HUES64 (cell line): Measurements from ENCODE around the gene ADPRHL1.

Source experiments
- H3K27ac ChIP-seq: 2 replicates; pipeline ENCODE4 v1.7.0; 2013; ENCODE audit warnings: low read depth, low read length, inconsistent platforms
- H3K27me3 ChIP-seq: 2 replicates; pipeline ENCODE4 v1.6.1; 2013; ENCODE audit warnings: mild to moderate bottlenecking, low read length; ENCODE audit not compliant: insufficient read depth
- H3K36me3 ChIP-seq: 2 replicates; pipeline ENCODE4 v1.6.1; 2013; ENCODE audit warnings: mild to moderate bottlenecking, low read length; ENCODE audit not compliant: insufficient read depth
- H3K4me1 ChIP-seq: 2 replicates; pipeline ENCODE4 v1.6.1; 2013; ENCODE audit warnings: mild to moderate bottlenecking, low read length, moderate library complexity; ENCODE audit not compliant: insufficient read depth
- H3K4me3 ChIP-seq: 2 replicates; pipeline ENCODE4 v1.5.1; 2013; ENCODE audit warnings: mild to moderate bottlenecking, low read length, moderate library complexity
- H3K9ac ChIP-seq: 2 replicates; pipeline ENCODE4 v1.6.1; 2013; ENCODE audit warnings: mild to moderate bottlenecking, low read depth, low read length
- H3K9me3 ChIP-seq: 2 replicates; pipeline ENCODE4 v1.6.1; 2013; ENCODE audit warnings: low read depth, low read length; ENCODE audit not compliant: insufficient read depth
- WGBS: fragments of 150-250, 120-280 bp; methylation state at CpG from one replicate; pipeline ENCODE4 v1.1.7; 2013; ENCODE audit warnings: missing lambda C conversion rate; 5-methylcytosine and 5-hydroxymethylcytosine counted together

ADPRHL1 gene

GRCh38 chr13:113490496-113491417, 37.5 kb upstream of the ADPRHL1 start, which contains the start of gene DCUN1D2:
Gene DCUN1D2 (minus strand): TSS chr13:113490711. CDS start chr13:113490669, 42 bp downstream.
- WGBS = under 1% methylated on average over 115 of the region's 115 CpGs
- peak within 1 kb of the TSS; percentile 71 for H3K4me3 ChIP-seq

GRCh38 chr13:113489549-113490495, 36.5 kb upstream of the ADPRHL1 start:
- Histone ChIP-seq H3K4me3 (peak overlapping the region; percentile 71), H3K27ac (peak overlapping the region; percentile 46; the same call in 1 of the 2 replicates), H3K9me3 (no peaks in the 10 kb centered on the region), H3K4me1 (peaks cover 41% of the 10 kb centered on the region), H3K27me3 (no peaks in the 10 kb centered on the region), H3K9ac (peak overlapping the region; percentile 79), H3K36me3 (0 out of 2 replicates have a peak, but pooled peaks cover 6% of the 10 kb centered on the region)
- WGBS = under 1% methylated on average over 54 of the region's 54 CpGs

More at GRCh38 chr13:113490496-113491417, 37.5 kb upstream of the ADPRHL1 start, which contains the start of gene DCUN1D2:
- peak within 1 kb of the TSS; percentile 79 for H3K9ac ChIP-seq
- H3K4me1 ChIP-seq = peaks cover 50% of the 10 kb centered on the region
- no peaks in the 10 kb centered on the region for H3K27me3 ChIP-seq
- peak within 1 kb of the TSS; percentile 86 for H3K27ac ChIP-seq
- peaks cover 8% of the 10 kb centered on the region; the same call in 1 of the 2 replicates for H3K36me3 ChIP-seq
- H3K9me3 ChIP-seq = no peaks in the 10 kb centered on the region

GRCh38 chr13:113489171-113489548, 35.9 kb upstream of the ADPRHL1 start:
- Histone ChIP-seq H3K9ac (peak overlapping the region; percentile 79), H3K27me3 (no peaks in the 10 kb centered on the region), H3K36me3 (0 out of 2 replicates have a peak, but pooled peaks cover 6% of the 10 kb centered on the region), H3K4me3 (peak overlapping the region; percentile 71), H3K27ac (no peak overlapping the region), H3K4me1 (peaks cover 40% of the 10 kb centered on the region), H3K9me3 (no peaks in the 10 kb centered on the region)
- WGBS = 20% methylated on average over 8 of the region's 8 CpGs

GRCh38 chr13:113488283-113488682, 35.0 kb upstream of the ADPRHL1 start:
- Histone ChIP-seq H3K9me3 (no peaks in the 10 kb centered on the region), H3K9ac (no peak overlapping the region), H3K4me3 (no peak overlapping the region), H3K27ac (no peak overlapping the region), H3K27me3 (no peaks in the 10 kb centered on the region), H3K4me1 (peaks cover 34% of the 10 kb centered on the region), H3K36me3 (0 out of 2 replicates have a peak, but pooled peaks cover 6% of the 10 kb centered on the region)
- 86% methylated on average over 3 of the region's 3 CpGs for WGBS

GRCh38 chr13:113486698-113487097, 33.4 kb upstream of the ADPRHL1 start:
- Histone ChIP-seq H3K4me1 (peaks cover 21% of the 10 kb centered on the region; the same call in 1 of the 2 replicates), H3K27ac (no peak overlapping the region), H3K36me3 (0 out of 2 replicates have a peak, but pooled peaks cover 6% of the 10 kb centered on the region), H3K9ac (no peak overlapping the region), H3K9me3 (no peaks in the 10 kb centered on the region), H3K4me3 (no peak overlapping the region), H3K27me3 (no peaks in the 10 kb centered on the region)
- 81% methylated on average over 4 of the region's 4 CpGs for WGBS

- peaks cover 8% of the 10 kb centered on the region; the same call in 1 of the 2 replicates for H3K36me3 ChIP-seq
- no peak overlapping the region for H3K9ac ChIP-seq
- no peaks in the 10 kb centered on the region for H3K27me3 ChIP-seq
- no peaks in the 10 kb centered on the region for H3K9me3 ChIP-seq
- no peak overlapping the region for H3K27ac ChIP-seq
- peaks cover 21% of the 10 kb centered on the region; the same call in 1 of the 2 replicates for H3K4me1 ChIP-seq
- WGBS = 93% methylated on average over 13 of the region's 13 CpGs
- no peak overlapping the region for H3K4me3 ChIP-seq
Measured at GRCh38 chr13:113485545-113485944, 32.3 kb upstream of the ADPRHL1 start.

- Histone ChIP-seq H3K4me3 (no peak overlapping the region), H3K36me3 (peaks cover 26% of the 10 kb centered on the region), H3K4me1 (peaks cover 16% of the 10 kb centered on the region; the same call in 1 of the 2 replicates), H3K27ac (no peak overlapping the region), H3K27me3 (no peaks in the 10 kb centered on the region), H3K9me3 (no peaks in the 10 kb centered on the region), H3K9ac (no peak overlapping the region)
- 94% methylated on average over 36 of the region's 36 CpGs for WGBS
Measured at GRCh38 chr13:113483504-113484293, 30.4 kb upstream of the ADPRHL1 start.

GRCh38 chr13:113483081-113483480, 29.8 kb upstream of the ADPRHL1 start:
- Histone ChIP-seq H3K36me3 (peaks cover 33% of the 10 kb centered on the region), H3K9me3 (no peaks in the 10 kb centered on the region), H3K4me3 (no peak overlapping the region), H3K27ac (no peak overlapping the region), H3K27me3 (no peaks in the 10 kb centered on the region), H3K9ac (no peak overlapping the region), H3K4me1 (peaks cover 11% of the 10 kb centered on the region; the same call in 1 of the 2 replicates)
- 92% methylated on average over 7 of the region's 7 CpGs for WGBS

- Histone ChIP-seq H3K36me3 (peaks cover 66% of the 10 kb centered on the region), H3K27me3 (no peaks in the 10 kb centered on the region), H3K9ac (no peak overlapping the region), H3K9me3 (no peaks in the 10 kb centered on the region), H3K4me3 (no peak overlapping the region), H3K4me1 (peaks cover 2% of the 10 kb centered on the region; the same call in 1 of the 2 replicates), H3K27ac (no peak overlapping the region)
- WGBS = 89% methylated on average over 4 of the region's 4 CpGs
Measured at GRCh38 chr13:113479179-113479578, 25.9 kb upstream of the ADPRHL1 start.

- no peak overlapping the region for H3K4me3 ChIP-seq
- WGBS = 97% methylated on average over 3 of the region's 3 CpGs
- H3K27me3 ChIP-seq = no peaks in the 10 kb centered on the region
- peaks cover 78% of the 10 kb centered on the region for H3K36me3 ChIP-seq
- H3K9ac ChIP-seq = no peak overlapping the region
- no peak overlapping the region for H3K27ac ChIP-seq
- H3K9me3 ChIP-seq = no peaks in the 10 kb centered on the region
- no peaks in the 10 kb centered on the region for H3K4me1 ChIP-seq
Measured at GRCh38 chr13:113477724-113478123, 24.4 kb upstream of the ADPRHL1 start.
